Measurements from ENCODE around the gene HOOK2. TPM values are rescaled to one million over a fixed set of nuclear protein-coding genes. Genes with fewer than 3 reads are reported as not detected.

The HOOK2 gene
- total and polyA plus RNA-seq, 9 of the 15 experiments (the other 6 are each of a cell fraction or from before 2014, with no cell fraction given): 1.3 to 17.2 (median 9.9) TPM

DNA sequence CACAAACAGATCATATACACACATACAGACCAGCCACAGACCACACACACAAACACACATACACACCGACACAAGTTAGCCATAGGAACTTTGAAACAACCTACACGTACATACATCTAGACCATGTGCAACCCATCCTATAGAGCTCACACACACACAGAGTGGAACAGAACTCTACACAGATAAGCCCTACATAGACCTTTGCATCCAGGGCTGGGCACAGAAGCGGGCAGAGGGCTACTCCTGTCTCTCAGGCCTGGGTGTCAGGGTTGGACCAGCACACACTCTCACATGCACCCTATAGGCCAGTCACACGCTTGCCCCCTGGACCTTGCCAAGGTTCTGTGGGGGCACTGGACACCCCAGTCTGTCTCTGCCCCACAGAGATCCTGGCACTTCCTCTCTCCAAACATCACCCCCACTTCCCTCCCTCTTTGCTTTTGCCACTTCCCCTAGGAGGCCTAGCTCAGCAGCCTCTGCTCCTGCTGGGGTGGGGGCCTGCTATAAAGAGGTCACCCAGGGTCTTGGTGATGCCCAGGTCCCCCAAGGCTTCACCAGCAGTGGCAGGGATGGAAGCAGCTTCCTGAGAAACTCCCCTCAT, 10.2 kb upstream of the HOOK2 start (continued):
- TF ChIP-seq ZNF445 (CRISPR knock-in tag; IDR thresholded peaks at IDR 0.05; ENCODE audit: low read depth) (no peak), FOXP4 (CRISPR knock-in tag; IDR thresholded peaks at IDR 0.05; ENCODE audit: borderline replicate concordance) (0 out of 2 replicates have a peak, but pooled peaks have one; percentile 4), NR2F6 (CRISPR knock-in tag; IDR thresholded peaks at IDR 0.05) (no peak), ZBTB2 (IDR thresholded peaks at IDR 0.05) (no peak; the same call in none of the 2 replicates), COPS2 (conservative IDR thresholded peaks at IDR 0.05) (no peak), FOXP1 (CRISPR knock-in tag; IDR thresholded peaks at IDR 0.05) (no peak), CBFB (CRISPR knock-in tag; IDR thresholded peaks at IDR 0.05) (no peak), RBM15 (IDR thresholded peaks at IDR 0.05; ENCODE audit: insufficient read depth, low read length) (no peak), POLR3A (IDR thresholded peaks at IDR 0.05; ENCODE audit: borderline replicate concordance, extremely low read depth, insufficient read depth, insufficient read length) (no peak), POLR2G (IDR thresholded peaks at IDR 0.05; ENCODE audit: low read depth, low read length) (no peak), CTCFL (IDR thresholded peaks at IDR 0.05; ENCODE audit: borderline replicate concordance, insufficient read depth, low read depth, low read length, poor library complexity, severe bottlenecking) (no peak), SFPQ (IDR thresholded peaks at IDR 0.05; ENCODE audit: low read depth, low read length) (no peak), MCM7 (IDR thresholded peaks at IDR 0.05) (no peak), FOXK2 (conservative IDR thresholded peaks at IDR 0.05 in 1 of 2, IDR thresholded peaks at IDR 0.05 in 1 of 2; ENCODE audit: low read depth in 2 of 2) (0 out of 4 replicates have a peak, but pooled peaks of 1 of the 2 experiments have one; percentile 17)
- TF ChIP-seq, protein P1, sequence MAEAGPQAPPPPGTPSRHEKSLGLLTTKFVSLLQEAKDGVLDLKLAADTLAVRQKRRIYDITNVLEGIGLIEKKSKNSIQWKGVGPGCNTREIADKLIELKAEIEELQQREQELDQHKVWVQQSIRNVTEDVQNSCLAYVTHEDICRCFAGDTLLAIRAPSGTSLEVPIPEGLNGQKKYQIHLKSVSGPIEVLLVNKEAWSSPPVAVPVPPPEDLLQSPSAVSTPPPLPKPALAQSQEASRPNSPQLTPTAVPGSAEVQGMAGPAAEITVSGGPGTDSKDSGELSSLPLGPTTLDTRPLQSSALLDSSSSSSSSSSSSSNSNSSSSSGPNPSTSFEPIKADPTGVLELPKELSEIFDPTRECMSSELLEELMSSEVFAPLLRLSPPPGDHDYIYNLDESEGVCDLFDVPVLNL (CRISPR knock-in tag; IDR thresholded peaks at IDR 0.05; ENCODE audit: low read depth): no peak
- TF ChIP-seq, protein P2, sequence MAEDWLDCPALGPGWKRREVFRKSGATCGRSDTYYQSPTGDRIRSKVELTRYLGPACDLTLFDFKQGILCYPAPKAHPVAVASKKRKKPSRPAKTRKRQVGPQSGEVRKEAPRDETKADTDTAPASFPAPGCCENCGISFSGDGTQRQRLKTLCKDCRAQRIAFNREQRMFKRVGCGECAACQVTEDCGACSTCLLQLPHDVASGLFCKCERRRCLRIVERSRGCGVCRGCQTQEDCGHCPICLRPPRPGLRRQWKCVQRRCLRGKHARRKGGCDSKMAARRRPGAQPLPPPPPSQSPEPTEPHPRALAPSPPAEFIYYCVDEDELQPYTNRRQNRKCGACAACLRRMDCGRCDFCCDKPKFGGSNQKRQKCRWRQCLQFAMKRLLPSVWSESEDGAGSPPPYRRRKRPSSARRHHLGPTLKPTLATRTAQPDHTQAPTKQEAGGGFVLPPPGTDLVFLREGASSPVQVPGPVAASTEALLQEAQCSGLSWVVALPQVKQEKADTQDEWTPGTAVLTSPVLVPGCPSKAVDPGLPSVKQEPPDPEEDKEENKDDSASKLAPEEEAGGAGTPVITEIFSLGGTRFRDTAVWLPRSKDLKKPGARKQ (CRISPR knock-in tag; IDR thresholded peaks at IDR 0.05): no peak
